ENCODE measurements around the gene ZNF451. TPM values are rescaled to one million over a fixed set of nuclear protein-coding genes. Genes with fewer than 3 reads are reported as not detected.

ZNF451 gene
- total and polyA plus RNA-seq, 2 experiments from 2014 or later, result 18.9 to 61.0 TPM

- H3K27ac ChIP-seq, result peak overlapping the region; percentile 54
- no peak overlapping the region for H3K4me3 ChIP-seq
- H3K36me3 ChIP-seq, result no peaks in the 10 kb centered on the region
- DNase-seq (ENCODE audit: low read depth in 1 of 2, low spot score in 1 of 2), result peak; percentile 11 to 84
- peaks cover 32% of the 10 kb centered on the region for H3K4me1 ChIP-seq (ENCODE audit: low read depth)
- no peaks in the 10 kb centered on the region for H3K9me3 ChIP-seq (ENCODE audit: low read depth)
- H3K27me3 ChIP-seq, result no peaks in the 10 kb centered on the region
- no peak for TF ChIP-seq CTCF (IDR thresholded peaks at IDR 0.05; ENCODE audit: low read depth, low read length)
These were observed 87.7 kb downstream of the ZNF451 start for GRCh38 chr6:57177545-57178265.

- Histone ChIP-seq H3K9me3 (ENCODE audit: low read depth) (no peaks in the 10 kb centered on the region), H3K27ac (no peak overlapping the region), H3K4me3 (no peak overlapping the region), H3K36me3 (peaks cover 24% of the 10 kb centered on the region), H3K4me1 (ENCODE audit: low read depth) (peaks cover 19% of the 10 kb centered on the region), H3K27me3 (no peaks in the 10 kb centered on the region)
- TF ChIP-seq CTCF (IDR thresholded peaks at IDR 0.05; ENCODE audit: low read depth, low read length), result no peak
- DNase-seq (ENCODE audit: low read depth in 1 of 2, low spot score in 1 of 2), result no peak
These were observed 90.6 kb downstream of the ZNF451 start for GRCh38 chr6:57180596-57180995.

GRCh38 chr6:57182017-57182432 lies 92.0 kb downstream of the ZNF451 start:
- H3K36me3 ChIP-seq, result peaks cover 24% of the 10 kb centered on the region
- H3K27ac ChIP-seq, result peak overlapping the region; percentile 85
- no peaks in the 10 kb centered on the region for H3K27me3 ChIP-seq
- no peak for TF ChIP-seq CTCF (IDR thresholded peaks at IDR 0.05; ENCODE audit: low read depth, low read length)
- peaks cover 19% of the 10 kb centered on the region for H3K4me1 ChIP-seq (ENCODE audit: low read depth)
- no peak overlapping the region for H3K4me3 ChIP-seq
- DNase-seq (ENCODE audit: low read depth in 1 of 2, low spot score in 1 of 2), result peak; percentile 43 to 63
- H3K9me3 ChIP-seq (ENCODE audit: low read depth), result no peaks in the 10 kb centered on the region

GRCh38 chr6:57183336-57183735 lies 93.3 kb downstream of the ZNF451 start:
- no peak for TF ChIP-seq CTCF (IDR thresholded peaks at IDR 0.05; ENCODE audit: low read depth, low read length)
- Histone ChIP-seq H3K4me1 (ENCODE audit: low read depth) (peaks cover 10% of the 10 kb centered on the region), H3K27ac (no peak overlapping the region)

GRCh38 chr6:57190140-57190539 lies 100.2 kb downstream of the ZNF451 start:
- DNase-seq (ENCODE audit: low read depth in 1 of 2, low spot score in 1 of 2), result peak in 1 of 2 donors; percentile 75
- Histone ChIP-seq H3K4me3 (no peak overlapping the region), H3K27ac (peak overlapping the region; percentile 18)

More at GRCh38 chr6:57183336-57183735, 93.3 kb downstream of the ZNF451 start:
- Histone ChIP-seq H3K4me3 (no peak overlapping the region), H3K27me3 (no peaks in the 10 kb centered on the region), H3K9me3 (ENCODE audit: low read depth) (no peaks in the 10 kb centered on the region), H3K36me3 (peaks cover 24% of the 10 kb centered on the region)
- DNase-seq (ENCODE audit: low read depth in 1 of 2, low spot score in 1 of 2), result no peak

More at GRCh38 chr6:57190140-57190539, 100.2 kb downstream of the ZNF451 start:
- Histone ChIP-seq H3K27me3 (no peaks in the 10 kb centered on the region), H3K36me3 (peaks cover 40% of the 10 kb centered on the region), H3K4me1 (ENCODE audit: low read depth) (no peaks in the 10 kb centered on the region), H3K9me3 (ENCODE audit: low read depth) (no peaks in the 10 kb centered on the region)
- peak; percentile 58 for TF ChIP-seq CTCF (IDR thresholded peaks at IDR 0.05; ENCODE audit: low read depth, low read length)
